HepG2 (cell line): ENCODE data around the gene RPS5. TPM values are rescaled to one million over a fixed set of nuclear protein-coding genes. Genes with fewer than 3 reads are reported as not detected.

Experiments
- BORCS8-MEF2B ChIP-seq: sonication (generic); formaldehyde crosslinking; IDR thresholded peaks from 2 replicates; pipeline ENCODE4 v1.8.0; 2022; ENCODE audit warnings: mild to moderate bottlenecking, missing genetic modification reagents
- CC2D1A ChIP-seq: sonication (generic); formaldehyde crosslinking; IDR thresholded peaks from 2 replicates; pipeline ENCODE4 v1.8.1; 2023; ENCODE audit warnings: mild to moderate bottlenecking, missing genetic modification reagents
- FOXK1 ChIP-seq: sonication (generic); formaldehyde crosslinking; IDR thresholded peaks from 2 replicates; pipeline ENCODE4 v1.4.0; 2020; ENCODE audit warnings: low read depth, missing genetic modification reagents, borderline replicate concordance
- HCFC1 ChIP-seq: fragments of 150-350 bp; IDR thresholded peaks from 2 replicates; pipeline ENCODE4 v1.6.1; 2014; ENCODE audit warnings: low read depth, low read length
- MIER3 ChIP-seq: IDR thresholded peaks from 2 replicates; pipeline ENCODE4 v1.6.1; 2016; ENCODE audit warnings: missing compliant biosample characterization, borderline replicate concordance
- POGZ ChIP-seq: sonication (generic); formaldehyde crosslinking; IDR thresholded peaks from 2 replicates; pipeline ENCODE4 v1.4.0; 2020; ENCODE audit warnings: mild to moderate bottlenecking, missing genetic modification reagents
- RARA ChIP-seq: IDR thresholded peaks from 2 replicates; pipeline ENCODE4 v1.6.1; 2016; ENCODE audit warnings: missing genetic modification reagents, missing compliant biosample characterization
- SMC3 ChIP-seq: IDR thresholded peaks from 2 replicates; pipeline ENCODE4 v1.6.1; 2011; ENCODE audit warnings: low read length, improper control_type of control experiment
- TBX3 ChIP-seq: fragments of 450-650 bp; IDR thresholded peaks from 2 replicates; pipeline ENCODE4 v1.6.1; 2017; ENCODE audit warnings: antibody characterized with exemption, mild to moderate bottlenecking, inconsistent platforms, borderline replicate concordance
- TSC22D2 ChIP-seq: sonication (generic); formaldehyde crosslinking; IDR thresholded peaks from 2 replicates; pipeline ENCODE4 v1.5.1; 2020; ENCODE audit warnings: missing genetic modification reagents, mild to moderate bottlenecking, borderline replicate concordance
- U2AF1 ChIP-seq: fragments of 200-400 bp; formaldehyde crosslinking; optimal IDR thresholded peaks from 2 replicates; pipeline ENCODE3; 2017; ENCODE audit warnings: mild to moderate bottlenecking, low read depth, low read length
- ZNF230 ChIP-seq: sonication (generic); formaldehyde crosslinking; IDR thresholded peaks from 2 replicates; pipeline ENCODE4 v1.4.0; 2020; ENCODE audit warnings: mild to moderate bottlenecking, missing genetic modification reagents
- ZNF263 ChIP-seq: sonication (generic); formaldehyde crosslinking; IDR thresholded peaks from 2 replicates; pipeline ENCODE4 v1.4.0; 2020; ENCODE audit warnings: missing genetic modification reagents
- ZNF33B ChIP-seq: sonication (generic); formaldehyde crosslinking; IDR thresholded peaks from 2 replicates; pipeline ENCODE4 v1.5.1; 2020; ENCODE audit warnings: mild to moderate bottlenecking, missing genetic modification reagents
- ZNF383 ChIP-seq: sonication (generic); formaldehyde crosslinking; IDR thresholded peaks from 2 replicates; pipeline ENCODE4 v1.4.0; 2020; ENCODE audit warnings: missing genetic modification reagents, mild to moderate bottlenecking, borderline replicate concordance
- ZNF430 ChIP-seq: sonication (generic); formaldehyde crosslinking; IDR thresholded peaks from 2 replicates; pipeline ENCODE4 v1.9.0; 2021; ENCODE audit warnings: mild to moderate bottlenecking, missing genetic modification reagents
- ZNF530 ChIP-seq: sonication (generic); formaldehyde crosslinking; IDR thresholded peaks from 2 replicates; pipeline ENCODE4 v1.5.0; 2020; ENCODE audit warnings: low read depth, mild to moderate bottlenecking, missing genetic modification reagents
- ZNF605 ChIP-seq: sonication (generic); formaldehyde crosslinking; IDR thresholded peaks from 2 replicates; pipeline ENCODE4 v1.8.0; 2022; ENCODE audit warnings: mild to moderate bottlenecking, missing genetic modification reagents
- ZNF678 ChIP-seq: sonication (generic); formaldehyde crosslinking; IDR thresholded peaks from 2 replicates; pipeline ENCODE4 v1.4.0; 2020; ENCODE audit warnings: mild to moderate bottlenecking, missing genetic modification reagents
- ZNF691 ChIP-seq: sonication (generic); formaldehyde crosslinking; IDR thresholded peaks from 2 replicates; pipeline ENCODE4 v1.4.0; 2020; ENCODE audit warnings: missing genetic modification reagents, low read depth, mild to moderate bottlenecking, borderline replicate concordance
- ZNF704 ChIP-seq: sonication (generic); formaldehyde crosslinking; IDR thresholded peaks from 2 replicates; pipeline ENCODE4 v1.8.1; 2023; ENCODE audit warnings: mild to moderate bottlenecking, inconsistent platforms, moderate library complexity, missing genetic modification reagents, borderline replicate concordance
- ZNF780A ChIP-seq: sonication (generic); formaldehyde crosslinking; IDR thresholded peaks from 2 replicates; pipeline ENCODE4 v1.8.0; 2022; ENCODE audit warnings: mild to moderate bottlenecking, missing genetic modification reagents, moderate library complexity
- polyA plus RNA-seq, 8 experiments: library from polyadenylated mRNA; depleted of rRNA in 3 of 8; stranded (reverse) in 7 of 8; unstranded in 1 of 8; fragments of >200 nt; fragmentation: Illumina TruSeq in 4 of 8; extraction: Trizol in 4 of 8; gene quantifications; 2 replicates each; pipeline versions ENCODE4 v1.2.1 to v1.2.3, GENCODE V29; 2011 to 2016; ENCODE audit warnings: low read depth in 4 of 8, missing spikeins in 1 of 8, mixed read lengths in 1 of 8; ENCODE audit not compliant: insufficient read depth in 1 of 8
- total RNA-seq, 5 experiments: library from RNA; depleted of rRNA; stranded (reverse); fragments of >200 nt; fragmentation: Illumina TruSeq; extraction: Trizol; gene quantifications; 2 replicates each; pipeline ENCODE4 v1.2.3, GENCODE V29; 2016; ENCODE audit warnings: low read depth in 1 of 5
- TF ChIP-seq, protein P1 (sequence below): IDR thresholded peaks from 2 replicates; pipeline ENCODE4 v1.6.1; 2016

Gene RPS5
- total and polyA plus RNA-seq, 2 of the 13 experiments (the other 11 are each of a cell fraction or from before 2014, with no cell fraction given), result 1,544 to 4,408 TPM

DNA sequence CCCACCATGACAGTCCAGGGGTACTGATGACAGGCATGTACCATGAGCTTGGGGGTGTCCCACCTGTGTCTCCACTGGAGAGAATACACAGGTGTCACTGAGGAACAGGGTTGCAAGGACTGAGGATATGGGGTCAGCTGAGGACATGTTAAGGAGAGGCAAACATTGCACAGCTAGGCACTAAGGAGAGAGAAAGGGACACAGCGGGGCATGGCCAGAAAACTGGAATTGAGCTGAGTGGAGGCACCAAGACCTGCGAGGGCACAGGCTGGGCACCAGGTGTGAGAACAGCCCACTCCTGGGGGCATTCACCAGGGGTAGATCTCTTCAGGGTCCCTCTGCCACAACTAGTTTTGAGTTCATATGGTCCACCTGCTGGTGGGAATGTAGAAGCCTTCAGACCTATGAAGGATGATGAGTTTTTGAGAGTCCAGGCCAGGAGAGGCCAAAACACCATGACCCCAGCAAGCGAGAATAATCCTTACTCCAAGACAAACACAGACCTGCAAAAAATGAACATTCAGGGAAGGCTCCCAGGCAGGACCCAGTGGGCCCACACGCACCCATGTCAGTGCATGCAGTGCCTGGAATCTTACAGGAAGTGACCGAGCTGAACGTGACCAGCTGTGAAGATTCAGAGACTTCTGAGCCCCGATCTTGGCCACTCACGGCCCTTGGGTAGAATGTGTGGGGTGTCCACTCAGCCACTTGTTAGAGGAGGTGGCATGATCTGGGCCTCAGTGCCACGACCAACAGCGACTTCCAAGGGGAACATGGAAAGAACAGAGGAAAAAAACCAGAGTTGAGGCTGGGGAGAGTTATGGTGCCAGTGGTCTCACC is 20.0 kb downstream of the RPS5 start (continued):
- TF ChIP-seq ZNF691, result 0 out of 2 replicates have a peak, but pooled peaks have one; percentile 39
- no peak for TF ChIP-seq U2AF1
- TF ChIP-seq FOXK1, result no peak
- no peak for TF ChIP-seq HCFC1
- TF ChIP-seq TSC22D2 (CRISPR knock-in tag), result no peak
- no peak for TF ChIP-seq ZNF33B (CRISPR knock-in tag)
- 0 out of 2 replicates have a peak, but pooled peaks have one; percentile 35 for TF ChIP-seq ZNF230
- no peak for TF ChIP-seq CC2D1A (CRISPR knock-in tag)
- peak; percentile 17; the same call in 1 of the 2 replicates for TF ChIP-seq SMC3
- TF ChIP-seq ZNF605 (CRISPR knock-in tag), result peak; percentile 60; the same call in 1 of the 2 replicates
- TF ChIP-seq ZNF678 (CRISPR knock-in tag), result no peak
- no peak for TF ChIP-seq RARA (CRISPR knock-in tag)
- TF ChIP-seq TBX3, result no peak
- no peak for TF ChIP-seq ZNF530 (CRISPR knock-in tag)
- no peak for TF ChIP-seq ZNF704 (CRISPR knock-in tag)
- TF ChIP-seq ZNF430, result peak; percentile 82
- no peak for TF ChIP-seq ZNF780A (CRISPR knock-in tag)
- TF ChIP-seq BORCS8-MEF2B, result peak; percentile 39; the same call in 1 of the 2 replicates
- 0 out of 2 replicates have a peak, but pooled peaks have one; percentile 32 for TF ChIP-seq POGZ
- 0 out of 2 replicates have a peak, but pooled peaks have one; percentile 25 for TF ChIP-seq MIER3
- no peak for TF ChIP-seq ZNF383
- TF ChIP-seq, protein P1, sequence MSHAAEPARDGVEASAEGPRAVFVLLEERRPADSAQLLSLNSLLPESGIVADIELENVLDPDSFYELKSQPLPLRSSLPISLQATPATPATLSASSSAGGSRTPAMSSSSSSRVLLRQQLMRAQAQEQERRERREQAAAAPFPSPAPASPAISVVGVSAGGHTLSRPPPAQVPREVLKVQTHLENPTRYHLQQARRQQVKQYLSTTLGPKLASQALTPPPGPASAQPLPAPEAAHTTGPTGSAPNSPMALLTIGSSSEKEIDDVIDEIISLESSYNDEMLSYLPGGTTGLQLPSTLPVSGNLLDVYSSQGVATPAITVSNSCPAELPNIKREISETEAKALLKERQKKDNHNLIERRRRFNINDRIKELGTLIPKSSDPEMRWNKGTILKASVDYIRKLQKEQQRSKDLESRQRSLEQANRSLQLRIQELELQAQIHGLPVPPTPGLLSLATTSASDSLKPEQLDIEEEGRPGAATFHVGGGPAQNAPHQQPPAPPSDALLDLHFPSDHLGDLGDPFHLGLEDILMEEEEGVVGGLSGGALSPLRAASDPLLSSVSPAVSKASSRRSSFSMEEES (CRISPR knock-in tag), result no peak
- TF ChIP-seq ZNF263, result no peak
